ES-I3 (cell line): Measurements from ENCODE around the gene SCFD2.
"Not testable (repeated sequence)": the region's sequence is repeated elsewhere in the genome, so short reads cannot be mapped to it uniquely, and the experiment has no call there.

Source experiments
- H3K36me3 ChIP-seq: 2 replicates; pipeline ENCODE4 v1.6.1; 2013; ENCODE audit warnings: mild to moderate bottlenecking, low read length, control low read depth, moderate library complexity; ENCODE audit not compliant: insufficient read depth
- H3K4me1 ChIP-seq: 2 replicates; pipeline ENCODE4 v1.6.1; 2013; ENCODE audit warnings: mild to moderate bottlenecking, control low read depth, low read length; ENCODE audit not compliant: insufficient read depth
- H3K9ac ChIP-seq: 2 replicates; pipeline ENCODE4 v1.6.1; 2013; ENCODE audit warnings: low read depth, mild to moderate bottlenecking, low read length, moderate library complexity
- H3K9me3 ChIP-seq: 2 replicates; pipeline ENCODE4 v1.6.1; 2013; ENCODE audit warnings: mild to moderate bottlenecking, low read length, moderate library complexity; ENCODE audit not compliant: control insufficient read depth, insufficient read depth

Gene SCFD2

GRCh38 chr4:53314252-53314651 lies 51.6 kb downstream of the SCFD2 start:
- H3K9me3 ChIP-seq: no peaks in the 10 kb centered on the region
- H3K36me3 ChIP-seq: no peaks in the 10 kb centered on the region
- H3K4me1 ChIP-seq: peaks cover 12% of the 10 kb centered on the region; the same call in 1 of the 2 replicates
- H3K9ac ChIP-seq: no peak overlapping the region

GRCh38 chr4:53313510-53313909 lies 52.4 kb downstream of the SCFD2 start:
- Histone ChIP-seq H3K9me3 (no peaks in the 10 kb centered on the region), H3K4me1 (peaks cover 12% of the 10 kb centered on the region; the same call in 1 of the 2 replicates), H3K36me3 (no peaks in the 10 kb centered on the region), H3K9ac (no peak overlapping the region)

GRCh38 chr4:53309321-53310040 lies 56.4 kb downstream of the SCFD2 start:
- Histone ChIP-seq H3K9ac (no peak overlapping the region), H3K9me3 (no peaks in the 10 kb centered on the region), H3K36me3 (no peaks in the 10 kb centered on the region), H3K4me1 (no peaks in the 10 kb centered on the region)

GRCh38 chr4:53307819-53308780 lies 57.8 kb downstream of the SCFD2 start:
- Histone ChIP-seq H3K9me3 (no peaks in the 10 kb centered on the region), H3K9ac (no peak overlapping the region), H3K36me3 (no peaks in the 10 kb centered on the region), H3K4me1 (no peaks in the 10 kb centered on the region)

- H3K9me3 ChIP-seq: no peaks in the 10 kb centered on the region
- H3K9ac ChIP-seq: no peak overlapping the region
- H3K4me1 ChIP-seq: no peaks in the 10 kb centered on the region
- no peaks in the 10 kb centered on the region for H3K36me3 ChIP-seq
Measured at GRCh38 chr4:53307210-53307609, 58.7 kb downstream of the SCFD2 start.

- no peaks in the 10 kb centered on the region for H3K9me3 ChIP-seq
- no peak overlapping the region for H3K9ac ChIP-seq
- no peaks in the 10 kb centered on the region for H3K36me3 ChIP-seq
- no peaks in the 10 kb centered on the region for H3K4me1 ChIP-seq
Measured at GRCh38 chr4:53306729-53307128, 59.1 kb downstream of the SCFD2 start.

- H3K4me1 ChIP-seq, H3K36me3 ChIP-seq, H3K9ac ChIP-seq, H3K9me3 ChIP-seq: not testable (repeated sequence)
Measured at GRCh38 chr4:53292209-53292608, 73.7 kb downstream of the SCFD2 start.

- no peak overlapping the region for H3K9ac ChIP-seq
- H3K36me3 ChIP-seq: no peaks in the 10 kb centered on the region
- no peaks in the 10 kb centered on the region for H3K9me3 ChIP-seq
- no peaks in the 10 kb centered on the region for H3K4me1 ChIP-seq
Measured at GRCh38 chr4:53281438-53281837, 84.4 kb downstream of the SCFD2 start.

GRCh38 chr4:53280846-53281245 lies 85.0 kb downstream of the SCFD2 start:
- no peaks in the 10 kb centered on the region for H3K36me3 ChIP-seq
- no peaks in the 10 kb centered on the region for H3K4me1 ChIP-seq
- no peak overlapping the region for H3K9ac ChIP-seq
- no peaks in the 10 kb centered on the region for H3K9me3 ChIP-seq

GRCh38 chr4:53274609-53275268 lies 91.1 kb downstream of the SCFD2 start:
- Histone ChIP-seq H3K4me1 (no peaks in the 10 kb centered on the region), H3K9me3 (no peaks in the 10 kb centered on the region), H3K9ac (no peak overlapping the region), H3K36me3 (no peaks in the 10 kb centered on the region)

- H3K4me1 ChIP-seq: no peaks in the 10 kb centered on the region
- H3K36me3 ChIP-seq: no peaks in the 10 kb centered on the region
- H3K9me3 ChIP-seq: no peaks in the 10 kb centered on the region
- H3K9ac ChIP-seq: no peak overlapping the region
Measured at GRCh38 chr4:53273726-53274125, 92.1 kb downstream of the SCFD2 start.

GRCh38 chr4:53267026-53267425 lies 98.8 kb downstream of the SCFD2 start:
- Histone ChIP-seq H3K4me1 (no peaks in the 10 kb centered on the region), H3K9ac (no peak overlapping the region), H3K36me3 (no peaks in the 10 kb centered on the region), H3K9me3 (no peaks in the 10 kb centered on the region)

- H3K36me3 ChIP-seq, H3K4me1 ChIP-seq, H3K9ac ChIP-seq, H3K9me3 ChIP-seq: not testable (repeated sequence)
Measured at GRCh38 chr4:53255986-53256385, 109.9 kb downstream of the SCFD2 start.

GRCh38 chr4:53240573-53240972 lies 125.3 kb downstream of the SCFD2 start:
- H3K9ac ChIP-seq: no peak overlapping the region
- no peaks in the 10 kb centered on the region for H3K4me1 ChIP-seq
- H3K9me3 ChIP-seq: no peaks in the 10 kb centered on the region; the same call in 1 of the 2 replicates
- H3K36me3 ChIP-seq: no peaks in the 10 kb centered on the region
